HG03571 (cell line): ENCODE data around the gene EFNB1.

Experiments
- ATAC-seq: cut with Tn5 transposase; IDR thresholded peaks from one replicate; pipeline ENCODE4 v1.9.1; 2021; ENCODE audit not compliant: unreplicated experiment

The EFNB1 gene

DNA sequence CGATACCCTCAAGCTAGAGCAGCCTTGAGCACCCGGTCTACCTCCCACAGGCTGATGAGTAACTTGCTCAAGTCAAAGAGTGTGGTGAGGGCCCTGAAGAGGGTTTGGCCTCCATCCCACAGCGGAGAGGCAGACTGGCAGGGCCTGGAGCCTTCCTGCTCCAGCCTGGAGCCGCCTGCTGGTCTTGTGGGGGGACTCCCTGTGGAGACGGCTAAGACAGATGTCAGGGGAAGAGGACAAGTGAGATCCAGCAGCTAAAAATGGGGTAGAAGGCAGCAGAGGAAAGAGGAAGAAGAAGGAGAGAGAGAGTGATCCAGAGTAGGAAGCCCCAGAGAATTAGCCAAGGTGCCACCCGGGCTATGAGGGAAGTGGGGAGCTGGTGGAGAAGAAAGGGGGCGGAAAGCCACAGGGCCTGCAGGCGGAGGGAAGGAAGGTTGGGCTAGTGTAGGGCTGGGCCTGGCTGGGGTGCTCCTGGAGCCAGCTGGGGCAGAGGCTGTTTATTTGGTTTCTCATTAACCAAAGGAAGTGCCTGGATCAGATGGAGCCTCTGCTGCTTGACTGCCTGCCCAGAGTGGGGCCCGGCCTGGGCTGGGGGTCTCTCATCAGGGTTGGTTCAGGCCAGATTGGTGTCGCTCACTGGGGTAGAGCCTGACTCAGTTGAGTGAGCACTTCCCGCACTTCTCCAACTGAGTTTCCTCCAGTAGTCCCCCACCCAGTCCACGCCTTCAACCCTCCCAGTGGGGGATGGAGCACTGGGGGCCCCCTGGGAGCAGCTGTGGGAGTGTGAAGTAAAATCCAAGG is 14.2 kb downstream of the EFNB1 start:
- ATAC-seq, result no peak

DNA sequence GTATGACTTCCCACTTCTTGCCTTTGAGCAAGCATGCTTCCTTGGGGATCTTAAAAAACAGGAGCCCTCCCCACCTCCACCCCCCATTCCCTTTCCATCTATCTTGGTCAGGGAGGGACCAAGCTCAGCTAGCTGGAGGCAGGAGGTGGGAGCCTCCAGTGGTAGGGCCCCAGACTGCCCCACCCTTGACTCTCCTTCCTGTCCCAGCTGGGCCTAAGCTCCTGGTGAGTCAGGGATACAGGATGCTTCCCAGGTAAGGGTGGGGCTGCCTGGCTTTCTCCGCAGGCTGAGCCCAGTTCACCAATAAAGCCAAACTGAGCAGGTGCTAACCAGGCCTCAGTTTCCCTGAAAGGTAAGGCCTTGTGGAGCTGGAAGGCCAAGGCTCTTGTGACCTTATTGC is 15.2 kb downstream of the EFNB1 start:
- no peak for ATAC-seq

GRCh38 chrX:68844581-68844980 is 15.8 kb downstream of the EFNB1 start:
- no peak for ATAC-seq

GRCh38 chrX:68846536-68846935 is 17.7 kb downstream of the EFNB1 start:
- no peak for ATAC-seq

DNA sequence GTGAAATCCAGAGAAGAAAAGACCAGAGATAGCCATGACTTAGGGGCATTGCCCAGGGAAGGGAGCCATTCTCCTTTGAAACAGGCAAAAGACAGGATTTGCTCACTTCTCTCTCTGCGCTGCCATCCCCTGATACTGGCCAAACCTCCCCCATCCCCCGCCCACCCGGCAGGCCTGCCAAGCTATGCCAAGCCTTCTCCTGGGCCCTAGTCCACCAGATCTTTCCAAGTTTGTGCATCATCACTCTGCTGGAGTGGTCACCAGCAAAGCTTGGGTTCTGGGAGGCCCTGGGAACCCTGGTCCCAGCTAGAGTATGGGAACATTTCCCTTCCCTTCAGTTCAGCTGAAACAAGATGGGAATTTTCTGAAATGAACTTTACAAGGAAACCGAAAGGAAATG is 18.4 kb downstream of the EFNB1 start:
- no peak for ATAC-seq

DNA sequence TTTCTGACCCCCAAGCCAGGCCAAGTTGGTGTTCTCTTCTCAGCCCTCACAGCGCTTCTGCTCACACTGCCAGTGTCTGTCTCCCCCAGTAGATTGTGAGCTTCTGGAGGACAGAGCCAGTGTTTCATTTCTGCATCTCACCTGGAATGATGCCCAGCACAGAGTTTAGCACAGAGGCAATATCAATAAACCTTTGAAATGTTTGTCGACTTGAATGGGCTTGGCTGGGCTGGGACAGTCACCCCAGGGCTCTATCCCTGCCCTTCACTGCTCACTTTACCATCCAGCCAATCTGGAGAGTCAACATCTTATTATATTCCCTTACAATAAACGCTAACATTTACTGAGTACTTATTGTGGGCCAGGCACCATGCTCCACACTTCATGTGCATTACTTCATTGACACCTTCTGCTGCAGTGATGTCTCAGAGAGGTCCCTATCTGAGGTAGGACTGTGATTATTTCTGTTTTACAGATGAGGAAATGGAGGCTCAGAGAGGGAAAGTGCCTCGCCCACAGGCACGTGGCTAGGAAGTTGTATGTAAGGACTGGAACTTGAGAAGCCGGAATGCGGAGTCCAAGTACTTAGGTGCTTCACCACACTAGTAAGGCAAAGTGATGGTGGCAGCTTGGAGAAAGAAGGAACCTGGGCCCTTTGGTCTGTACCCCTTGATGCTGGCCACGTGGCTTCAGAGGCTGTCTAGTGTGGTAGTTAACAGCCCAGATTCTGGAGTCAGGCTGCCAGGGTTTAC is 19.5 kb downstream of the EFNB1 start:
- ATAC-seq, result no peak

DNA sequence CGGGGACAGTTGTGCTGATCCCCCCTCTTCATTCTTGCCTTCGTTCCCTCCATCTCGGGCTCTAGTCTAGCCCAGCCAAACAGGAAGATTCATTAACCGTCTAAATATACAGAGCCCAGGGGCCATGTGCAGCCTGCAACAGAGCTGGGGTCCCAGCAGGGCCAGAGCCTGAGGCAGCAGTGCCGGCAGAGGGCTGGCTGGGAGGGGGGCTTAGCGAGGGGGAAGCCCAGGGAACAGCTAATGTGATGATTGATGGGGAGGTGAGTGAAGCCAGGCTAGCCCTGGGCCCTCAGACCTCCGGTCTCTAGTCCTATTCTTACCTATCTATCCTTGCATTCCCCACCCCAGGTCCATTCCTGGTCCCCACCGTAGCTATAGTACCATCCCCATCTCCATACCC is 22.3 kb downstream of the EFNB1 start:
- no peak for ATAC-seq

- no peak for ATAC-seq
Measured at GRCh38 chrX:68852046-68852445, 23.2 kb downstream of the EFNB1 start.

DNA sequence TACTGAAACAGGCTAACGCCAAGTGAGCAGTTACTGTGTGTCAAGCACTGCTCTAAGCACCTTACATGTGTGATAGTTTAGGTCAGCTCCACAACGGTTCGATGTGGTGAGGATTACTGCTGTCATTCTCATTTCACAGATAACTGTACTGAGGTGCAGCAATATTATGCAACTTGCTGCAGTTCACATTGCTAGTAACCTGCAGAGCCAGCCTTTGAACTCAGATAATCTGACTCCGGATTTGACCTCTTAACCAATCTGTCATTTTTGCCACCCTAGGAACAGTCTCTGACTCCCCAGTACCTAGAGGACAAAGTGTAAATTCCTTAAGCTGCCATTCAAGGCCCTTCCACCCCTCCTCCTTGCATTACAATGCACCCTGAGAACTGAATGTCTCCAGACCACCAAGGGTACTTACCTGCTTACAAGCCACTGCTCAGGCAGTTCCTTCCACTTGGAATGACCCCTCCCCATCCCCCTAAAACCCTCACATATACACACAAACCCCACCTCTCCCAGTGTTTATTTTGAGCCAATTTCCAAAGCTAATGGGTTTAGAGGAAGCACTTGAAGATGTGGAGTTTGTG is 24.9 kb downstream of the EFNB1 start:
- no peak for ATAC-seq

GRCh38 chrX:68865300-68865699 is 36.5 kb downstream of the EFNB1 start:
- ATAC-seq, result no peak

DNA sequence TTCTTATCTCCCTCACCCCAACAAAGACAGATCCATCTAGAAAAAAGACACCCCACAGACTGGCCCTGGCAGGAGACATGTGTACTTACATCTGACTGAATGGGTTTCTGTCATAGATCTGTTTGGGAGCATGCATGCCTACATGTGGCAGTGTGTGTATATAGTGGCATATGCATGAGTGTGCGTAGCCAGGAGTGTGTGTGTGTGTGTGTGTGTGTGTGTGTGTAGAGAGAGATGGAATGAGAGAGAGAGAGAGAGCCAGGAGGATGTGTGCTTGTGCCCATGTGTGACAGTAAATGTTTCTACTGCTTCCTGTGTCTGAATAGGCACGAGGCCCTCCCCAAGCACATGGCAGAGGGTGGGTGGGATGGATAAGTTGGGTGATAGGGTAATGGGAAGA is 37.1 kb downstream of the EFNB1 start:
- no peak for ATAC-seq

DNA sequence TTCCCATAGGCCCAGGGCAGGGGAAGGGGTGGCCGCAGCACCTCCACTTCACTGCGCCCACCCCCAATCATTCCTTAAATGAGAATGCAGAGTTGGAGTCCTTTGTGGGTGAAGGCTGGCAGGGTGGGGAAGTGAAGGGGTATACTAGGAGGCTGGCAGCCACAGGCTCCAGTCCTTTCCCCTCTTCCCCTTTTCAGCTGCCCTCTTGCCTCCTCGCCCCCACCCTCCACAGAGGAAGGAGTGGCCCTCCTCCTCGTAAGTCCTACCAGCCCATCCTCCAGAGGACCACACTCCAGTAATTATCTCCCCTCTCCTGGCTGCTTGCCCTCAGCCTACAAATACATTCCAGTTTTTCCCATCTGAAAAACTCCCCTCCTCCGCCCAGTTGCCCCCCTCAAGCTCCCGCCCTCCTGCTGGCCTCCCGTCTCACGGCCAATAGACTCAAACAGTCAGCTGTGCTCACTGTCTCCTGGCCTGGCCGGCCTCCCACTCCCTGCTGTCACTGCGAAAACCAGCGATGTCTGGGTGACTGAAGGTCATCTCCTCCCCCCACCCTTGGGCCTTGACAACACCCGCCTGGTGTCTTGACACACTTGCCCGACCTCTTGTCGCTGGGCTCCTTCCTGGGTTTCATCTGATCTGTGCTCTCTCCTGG is 38.8 kb downstream of the EFNB1 start:
- ATAC-seq, result no peak

DNA sequence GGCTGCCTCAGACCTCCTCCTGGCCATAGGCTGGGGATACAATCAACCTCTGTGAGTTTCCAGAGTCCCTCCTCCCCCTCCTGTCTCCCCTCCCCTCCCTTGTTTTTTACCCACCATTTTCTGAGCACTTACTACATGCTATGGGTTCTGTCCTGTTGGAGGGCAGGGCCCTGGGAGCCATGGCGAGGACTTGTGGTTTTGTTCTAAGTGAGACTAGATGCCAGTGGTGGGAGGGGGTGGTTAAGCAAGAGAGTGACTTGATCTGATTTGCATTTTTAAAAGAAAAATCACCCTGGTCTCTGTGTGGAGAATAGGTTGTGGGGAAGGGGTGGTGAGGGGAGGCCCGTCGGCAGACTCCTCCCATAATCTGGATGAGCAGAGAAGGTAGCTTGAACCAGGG is 39.5 kb downstream of the EFNB1 start:
- no peak for ATAC-seq

DNA sequence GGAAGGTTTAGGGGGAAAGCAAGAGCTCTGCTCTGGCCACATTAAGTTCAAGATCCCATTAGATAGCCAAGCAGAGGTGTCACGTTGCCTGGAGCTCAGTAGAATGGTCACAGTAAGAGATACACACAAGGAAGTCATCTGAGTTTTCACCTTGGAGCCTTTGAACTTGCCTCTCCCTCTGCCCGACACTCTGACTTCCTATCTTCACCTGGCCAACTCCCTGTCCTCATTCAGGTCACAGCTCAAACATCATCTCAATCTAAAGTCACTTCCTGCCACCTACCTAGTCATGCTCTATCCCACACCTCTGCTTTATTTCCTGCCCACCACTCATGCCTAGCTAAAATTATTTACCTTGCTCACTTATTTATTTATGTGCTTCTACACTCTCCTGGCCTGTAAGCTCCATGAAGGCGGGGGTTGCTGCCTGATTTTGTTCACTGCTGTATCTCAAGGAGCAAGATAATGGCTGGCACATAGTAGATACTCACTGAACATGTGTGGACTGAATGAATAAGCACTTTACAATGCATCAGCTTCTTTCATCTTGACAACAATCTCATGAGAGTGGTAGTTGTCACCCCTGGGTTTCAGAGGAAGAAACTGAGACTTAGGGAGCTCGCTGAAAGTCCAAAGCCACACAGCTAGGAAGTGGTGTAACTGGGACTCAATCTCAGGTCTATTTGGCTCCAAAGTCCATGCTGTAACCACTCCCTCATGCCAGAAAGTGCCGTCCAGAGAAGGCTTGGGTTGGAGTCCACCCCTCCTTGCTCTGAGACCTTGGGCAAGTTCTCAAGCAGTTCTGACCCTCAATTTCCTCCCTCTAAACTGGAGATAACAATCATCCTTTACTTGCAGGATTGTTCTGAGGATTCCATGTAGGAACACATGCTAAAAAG is 40.3 kb downstream of the EFNB1 start:
- ATAC-seq, result no peak

DNA sequence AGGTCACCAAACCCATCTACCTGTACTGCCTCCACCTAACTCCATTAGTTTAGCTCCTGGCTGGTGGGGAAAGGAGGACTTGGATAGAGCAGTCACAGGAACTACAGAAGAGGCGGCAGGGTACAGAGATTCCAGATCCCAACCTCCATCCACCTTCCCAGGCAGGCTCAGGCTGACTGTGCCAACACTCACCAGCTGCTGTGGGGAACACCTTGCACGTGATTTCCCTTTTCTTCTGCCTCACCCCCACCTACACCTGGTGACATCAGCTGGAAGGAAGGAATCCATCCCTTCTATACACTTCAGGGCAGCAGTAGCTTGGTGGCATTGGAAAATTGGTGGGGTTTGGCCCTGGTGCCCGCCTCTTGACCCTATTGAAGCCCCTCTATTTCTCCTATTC is 41.5 kb downstream of the EFNB1 start:
- ATAC-seq, result no peak

GRCh38 chrX:68872171-68872570 is 43.4 kb downstream of the EFNB1 start:
- ATAC-seq, result no peak

- no peak for ATAC-seq
Measured at GRCh38 chrX:68874076-68874475, 45.3 kb downstream of the EFNB1 start.

DNA sequence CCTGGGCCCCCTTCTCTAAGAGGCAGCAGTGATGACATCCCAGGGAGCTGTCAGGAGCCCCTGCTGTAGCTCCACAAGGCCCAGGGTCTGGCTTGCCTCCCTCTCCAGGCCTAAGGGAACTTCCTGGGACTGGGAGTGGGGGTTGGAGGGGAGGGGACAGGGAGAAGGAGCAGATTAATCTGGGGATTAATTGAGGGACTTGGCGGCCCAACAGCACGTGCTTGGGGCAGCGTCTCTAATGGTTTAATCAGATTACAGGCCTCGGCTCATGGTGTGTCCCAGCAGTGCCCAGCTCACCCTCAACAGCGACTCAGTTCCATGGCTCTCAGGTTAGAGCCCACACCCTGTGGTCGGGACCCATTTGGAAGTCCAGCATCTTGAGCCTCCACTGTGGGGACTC is 47.9 kb downstream of the EFNB1 start:
- ATAC-seq, result no peak

- ATAC-seq, result no peak
Measured at GRCh38 chrX:68877606-68878005, 48.8 kb downstream of the EFNB1 start.

DNA sequence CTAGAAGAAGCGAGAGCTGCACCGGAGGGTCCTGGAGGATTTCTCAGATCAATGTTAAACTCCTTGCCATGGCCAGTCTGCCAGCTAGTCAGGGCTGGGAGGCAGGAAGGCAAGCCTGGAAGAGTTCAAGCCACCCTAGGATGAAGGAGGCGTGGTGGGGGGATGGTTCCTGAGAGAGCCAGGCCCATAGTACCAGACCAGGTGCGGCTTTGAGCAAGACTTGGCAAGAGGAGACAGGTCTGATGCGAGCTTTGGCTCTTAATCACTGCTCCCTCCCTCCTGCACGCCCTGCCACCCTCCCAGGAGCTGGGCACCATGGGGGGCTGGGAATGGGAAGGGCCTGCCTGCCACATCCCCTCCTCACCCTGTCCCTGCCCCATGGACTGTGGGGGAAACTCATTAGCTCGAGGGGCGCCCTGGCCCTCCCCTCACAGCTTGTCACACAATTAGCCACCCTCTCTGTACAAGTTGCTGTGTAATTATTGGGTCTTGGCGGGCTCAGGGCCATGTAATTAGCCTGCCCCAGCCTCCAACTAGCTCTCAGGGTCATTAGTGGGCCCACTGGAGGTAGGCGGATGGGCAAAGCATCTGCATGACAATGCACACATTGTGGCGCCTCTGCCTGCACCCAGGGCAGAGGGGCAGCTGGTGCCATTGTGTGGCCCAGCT is 50.3 kb downstream of the EFNB1 start:
- no peak for ATAC-seq
